Measurements from ENCODE around the gene ZBED1.
"Not testable (repeated sequence)": the region's sequence is repeated elsewhere in the genome, so short reads cannot be mapped to it uniquely, and the experiment has no call there.

ZBED1 gene

GRCh38 chrX:2463973-2464676 is 36.7 kb downstream of the ZBED1 start:
- H3K27me3 ChIP-seq (ENCODE audit: control insufficient read depth, insufficient read depth, low read length): no peaks in the 10 kb centered on the region
- peaks cover 2% of the 10 kb centered on the region; the same call in 1 of the 2 replicates for H3K4me1 ChIP-seq (ENCODE audit: control insufficient read depth, insufficient read depth, low read length)
- peaks cover 8% of the 10 kb centered on the region; the same call in 1 of the 2 replicates for H3K36me3 ChIP-seq (ENCODE audit: control insufficient read depth, insufficient read depth, low read length)
- no peak overlapping the region for H3K4me3 ChIP-seq (ENCODE audit: low read length)
- H3K27ac ChIP-seq (ENCODE audit: low read length): no peak overlapping the region
- no CpG with 5 or more reads among the region's 31 CpGs for WGBS (ENCODE audit: insufficient coverage, insufficient read length)
- no peaks in the 10 kb centered on the region for H3K9me3 ChIP-seq (ENCODE audit: control insufficient read depth, insufficient read depth, low read length)
- DNase-seq (ENCODE audit: low read depth, low spot score): no peak

GRCh38 chrX:2463481-2463880 is 37.3 kb downstream of the ZBED1 start:
- no CpG with 5 or more reads among the region's 10 CpGs for WGBS (ENCODE audit: insufficient coverage, insufficient read length)
- not testable (repeated sequence) for H3K27ac ChIP-seq (ENCODE audit: low read length); H3K36me3 ChIP-seq (ENCODE audit: control insufficient read depth, insufficient read depth, low read length); H3K4me3 ChIP-seq (ENCODE audit: low read length); H3K4me1 ChIP-seq (ENCODE audit: control insufficient read depth, insufficient read depth, low read length); DNase-seq (ENCODE audit: low read depth, low spot score); H3K27me3 ChIP-seq (ENCODE audit: control insufficient read depth, insufficient read depth, low read length); H3K9me3 ChIP-seq (ENCODE audit: control insufficient read depth, insufficient read depth, low read length)

GRCh38 chrX:2462780-2463179 is 38.0 kb downstream of the ZBED1 start:
- no peaks in the 10 kb centered on the region for H3K27me3 ChIP-seq (ENCODE audit: control insufficient read depth, insufficient read depth, low read length)
- 0 out of 2 replicates have a peak, but pooled peaks cover 4% of the 10 kb centered on the region for H3K36me3 ChIP-seq (ENCODE audit: control insufficient read depth, insufficient read depth, low read length)
- no peak overlapping the region for H3K27ac ChIP-seq (ENCODE audit: low read length)
- H3K4me3 ChIP-seq (ENCODE audit: low read length): no peak overlapping the region
- no CpG with 5 or more reads among the region's 3 CpGs for WGBS (ENCODE audit: insufficient coverage, insufficient read length)
- no peaks in the 10 kb centered on the region for H3K9me3 ChIP-seq (ENCODE audit: control insufficient read depth, insufficient read depth, low read length)
- H3K4me1 ChIP-seq (ENCODE audit: control insufficient read depth, insufficient read depth, low read length): peaks cover 2% of the 10 kb centered on the region; the same call in 1 of the 2 replicates
- DNase-seq (ENCODE audit: low read depth, low spot score): no peak

GRCh38 chrX:2462074-2462473 is 38.7 kb downstream of the ZBED1 start:
- no peak overlapping the region for H3K4me3 ChIP-seq (ENCODE audit: low read length)
- no peak overlapping the region for H3K27ac ChIP-seq (ENCODE audit: low read length)
- no peak for DNase-seq (ENCODE audit: low read depth, low spot score)
- no peaks in the 10 kb centered on the region for H3K27me3 ChIP-seq (ENCODE audit: control insufficient read depth, insufficient read depth, low read length)
- peaks cover 2% of the 10 kb centered on the region; the same call in 1 of the 2 replicates for H3K4me1 ChIP-seq (ENCODE audit: control insufficient read depth, insufficient read depth, low read length)
- no CpG with 5 or more reads among the region's 5 CpGs for WGBS (ENCODE audit: insufficient coverage, insufficient read length)
- H3K36me3 ChIP-seq (ENCODE audit: control insufficient read depth, insufficient read depth, low read length): 0 out of 2 replicates have a peak, but pooled peaks cover 4% of the 10 kb centered on the region
- no peaks in the 10 kb centered on the region for H3K9me3 ChIP-seq (ENCODE audit: control insufficient read depth, insufficient read depth, low read length)

- Histone ChIP-seq H3K36me3 (ENCODE audit: control insufficient read depth, insufficient read depth, low read length) (0 out of 2 replicates have a peak, but pooled peaks cover 4% of the 10 kb centered on the region), H3K9me3 (ENCODE audit: control insufficient read depth, insufficient read depth, low read length) (no peaks in the 10 kb centered on the region), H3K4me1 (ENCODE audit: control insufficient read depth, insufficient read depth, low read length) (peaks cover 2% of the 10 kb centered on the region; the same call in 1 of the 2 replicates), H3K27me3 (ENCODE audit: control insufficient read depth, insufficient read depth, low read length) (no peaks in the 10 kb centered on the region), H3K4me3 (ENCODE audit: low read length) (no peak overlapping the region), H3K27ac (ENCODE audit: low read length) (no peak overlapping the region)
- WGBS (ENCODE audit: insufficient coverage, insufficient read length): no CpG with 5 or more reads among the region's 8 CpGs
- no peak for DNase-seq (ENCODE audit: low read depth, low spot score)
Observed at GRCh38 chrX:2461711-2462016, 39.1 kb downstream of the ZBED1 start.

- DNase-seq (ENCODE audit: low read depth, low spot score); H3K4me3 ChIP-seq (ENCODE audit: low read length); H3K27ac ChIP-seq (ENCODE audit: low read length); H3K36me3 ChIP-seq (ENCODE audit: control insufficient read depth, insufficient read depth, low read length); H3K4me1 ChIP-seq (ENCODE audit: control insufficient read depth, insufficient read depth, low read length); H3K9me3 ChIP-seq (ENCODE audit: control insufficient read depth, insufficient read depth, low read length); H3K27me3 ChIP-seq (ENCODE audit: control insufficient read depth, insufficient read depth, low read length): not testable (repeated sequence)
- no CpG with 5 or more reads among the region's 17 CpGs for WGBS (ENCODE audit: insufficient coverage, insufficient read length)
Observed at GRCh38 chrX:2460821-2461710, 39.7 kb downstream of the ZBED1 start.

- not testable (repeated sequence) for H3K36me3 ChIP-seq (ENCODE audit: control insufficient read depth, insufficient read depth, low read length); H3K27ac ChIP-seq (ENCODE audit: low read length); H3K4me1 ChIP-seq (ENCODE audit: control insufficient read depth, insufficient read depth, low read length); H3K4me3 ChIP-seq (ENCODE audit: low read length); H3K9me3 ChIP-seq (ENCODE audit: control insufficient read depth, insufficient read depth, low read length); H3K27me3 ChIP-seq (ENCODE audit: control insufficient read depth, insufficient read depth, low read length); DNase-seq (ENCODE audit: low read depth, low spot score)
- WGBS (ENCODE audit: insufficient coverage, insufficient read length): no CpG with 5 or more reads among the region's 10 CpGs
Observed at GRCh38 chrX:2460048-2460447, 40.7 kb downstream of the ZBED1 start.

GRCh38 chrX:2458309-2458708 is 42.5 kb downstream of the ZBED1 start:
- H3K27ac ChIP-seq (ENCODE audit: low read length): no peak overlapping the region
- H3K36me3 ChIP-seq (ENCODE audit: control insufficient read depth, insufficient read depth, low read length): no peaks in the 10 kb centered on the region
- WGBS (ENCODE audit: insufficient coverage, insufficient read length): no CpG with 5 or more reads among the region's 6 CpGs
- no peaks in the 10 kb centered on the region for H3K9me3 ChIP-seq (ENCODE audit: control insufficient read depth, insufficient read depth, low read length)
- no peaks in the 10 kb centered on the region for H3K27me3 ChIP-seq (ENCODE audit: control insufficient read depth, insufficient read depth, low read length)
- no peak overlapping the region for H3K4me3 ChIP-seq (ENCODE audit: low read length)
- peaks cover 2% of the 10 kb centered on the region; the same call in 1 of the 2 replicates for H3K4me1 ChIP-seq (ENCODE audit: control insufficient read depth, insufficient read depth, low read length)
- no peak for DNase-seq (ENCODE audit: low read depth, low spot score)

- WGBS (ENCODE audit: insufficient coverage, insufficient read length): no CpG with 5 or more reads among the region's 26 CpGs
- no peaks in the 10 kb centered on the region for H3K9me3 ChIP-seq (ENCODE audit: control insufficient read depth, insufficient read depth, low read length)
- no peak for DNase-seq (ENCODE audit: low read depth, low spot score)
- no peak overlapping the region for H3K27ac ChIP-seq (ENCODE audit: low read length)
- H3K27me3 ChIP-seq (ENCODE audit: control insufficient read depth, insufficient read depth, low read length): no peaks in the 10 kb centered on the region
- H3K36me3 ChIP-seq (ENCODE audit: control insufficient read depth, insufficient read depth, low read length): no peaks in the 10 kb centered on the region; the same call in 1 of the 2 replicates
- H3K4me3 ChIP-seq (ENCODE audit: low read length): no peak overlapping the region
- no peaks in the 10 kb centered on the region; the same call in 1 of the 2 replicates for H3K4me1 ChIP-seq (ENCODE audit: control insufficient read depth, insufficient read depth, low read length)
Observed at GRCh38 chrX:2457289-2458133, 43.3 kb downstream of the ZBED1 start.

GRCh38 chrX:2456091-2456490 is 44.7 kb downstream of the ZBED1 start:
- not testable (repeated sequence) for H3K9me3 ChIP-seq (ENCODE audit: control insufficient read depth, insufficient read depth, low read length); H3K4me3 ChIP-seq (ENCODE audit: low read length); H3K27me3 ChIP-seq (ENCODE audit: control insufficient read depth, insufficient read depth, low read length); H3K36me3 ChIP-seq (ENCODE audit: control insufficient read depth, insufficient read depth, low read length); H3K4me1 ChIP-seq (ENCODE audit: control insufficient read depth, insufficient read depth, low read length); H3K27ac ChIP-seq (ENCODE audit: low read length); DNase-seq (ENCODE audit: low read depth, low spot score)
- WGBS (ENCODE audit: insufficient coverage, insufficient read length): no CpG with 5 or more reads among the region's 8 CpGs
